ENCODE measurements around the gene PI4KA.

GRCh38 chr22:20673295-20674195 is 185.1 kb downstream of the PI4KA start:
- TF ChIP-seq FOXM1 (IDR thresholded peaks at IDR 0.05; ENCODE audit: borderline replicate concordance, low read depth) (no peak), MAX (IDR thresholded peaks at IDR 0.05) (no peak), RAD21 (IDR thresholded peaks at IDR 0.05; ENCODE audit: low read depth) (no peak), EP300 (IDR thresholded peaks at IDR 0.05; ENCODE audit: borderline replicate concordance) (no peak), NFIC (IDR thresholded peaks at IDR 0.05) (no peak)
